Spleen (tissue), 11 donors: ENCODE data around the gene G6PC1. TPM values are rescaled to one million over a fixed set of nuclear protein-coding genes. Genes with fewer than 3 reads are reported as not detected.
A peak's percentile ranks its signal among the peaks of the same experiment; 100 is the strongest.
"Not testable (repeated sequence)": the region's sequence is repeated elsewhere in the genome, so short reads cannot be mapped to it uniquely, and the experiment has no call there.

ENCODE experiments used
- DNase-seq: peaks from one replicate; pipeline ENCODE4 v3.0.0-alpha.2; 2020
- H3K27ac ChIP-seq, 8 donors: fragments of 200-600 bp; sonication (generic) in 7 of 8; 1 replicate in 4 of 8; 2 replicates in 4 of 8; pipeline versions ENCODE4 v1.5.0 to v1.8.0; 2016 to 2021; ENCODE audit warnings: inconsistent platforms in 4 of 8, mild to moderate bottlenecking in 4 of 8, moderate library complexity in 1 of 8
- H3K27me3 ChIP-seq, 7 donors: fragments of 200-600 bp; sonication (generic) in 6 of 7; replicated peaks in 1 of 7; 1 replicate in 4 of 7; 2 replicates in 3 of 7; pipeline versions ENCODE4 v1.5.0 to v1.8.0; 2016 to 2021; ENCODE audit warnings: inconsistent platforms in 3 of 7, mild to moderate bottlenecking in 1 of 7
- H3K36me3 ChIP-seq, 6 donors: fragments of 200-600 bp; sonication (generic) in 5 of 6; 1 replicate in 4 of 6; 2 replicates in 2 of 6; pipeline versions ENCODE4 v1.5.0 to v1.8.0; 2016 to 2021; ENCODE audit warnings: inconsistent platforms in 2 of 6
- H3K4me1 ChIP-seq, 6 donors: fragments of 200-600 bp; sonication (generic) in 5 of 6; 1 replicate in 3 of 6; 2 replicates in 3 of 6; pipeline versions ENCODE4 v1.5.0 to v1.8.0; 2016 to 2021; ENCODE audit warnings: inconsistent platforms in 3 of 6
- H3K4me3 ChIP-seq, 8 donors: fragments of 200-600 bp; sonication (generic) in 7 of 8; 1 replicate in 4 of 8; 2 replicates in 4 of 8; pipeline versions ENCODE4 v1.5.0 to v1.8.0; 2016 to 2021; ENCODE audit warnings: inconsistent platforms in 4 of 8, mild to moderate bottlenecking in 4 of 8, moderate library complexity in 2 of 8
- H3K9me3 ChIP-seq, 8 donors: fragments of 200-600 bp; sonication (generic) in 7 of 8; 1 replicate in 4 of 8; 2 replicates in 4 of 8; pipeline versions ENCODE4 v1.5.0 to v1.8.0; 2016 to 2021; ENCODE audit warnings: inconsistent platforms in 4 of 8
- POLR2A ChIP-seq, 3 donors: fragments of 450-650 bp; IDR thresholded peaks; one replicate each; pipeline ENCODE4 v1.5.1; 2017; ENCODE audit warnings: antibody characterized with exemption in 3 of 3, mild to moderate bottlenecking in 1 of 3
- POLR2AphosphoS5 ChIP-seq, 3 donors: sonication (generic); formaldehyde crosslinking; IDR thresholded peaks; one replicate each; pipeline ENCODE4 v1.5.1; 2017; ENCODE audit warnings: antibody characterized with exemption in 3 of 3
- WGBS, 5 donors: extraction: QIAGEN DNeasy Blood & Tissue Kit in 3 of 5; methylation state at CpG; one replicate each; pipeline versions ENCODE4 v1.1.5 to v1.1.7; 2013 to 2018; 5-methylcytosine and 5-hydroxymethylcytosine counted together
- intact Hi-C: fragments of 100-400 bp; cut with DNase I; formaldehyde crosslinking; loops from one replicate; pipeline ENCODE4 v1.15.0; 2023; ENCODE audit warnings: low total_unique reads
- polyA plus RNA-seq, 3 donors: library from polyadenylated mRNA; stranded (reverse); fragments of 200-250 nt; gene quantifications; one replicate each; pipeline ENCODE4 v1.2.1, GENCODE V29; 2013
- total RNA-seq, 7 donors: library from RNA; depleted of rRNA in 3 of 7; stranded (reverse); fragments of >200 nt in 3 of 7; fragmentation: NEBNext Ultra II Directional in 4 of 7; extraction: Animal tissue kit (Norgen Biotek cat#: 25700) in 4 of 7; gene quantifications; one replicate each; pipeline versions ENCODE4 v1.1.0 to v1.2.1, GENCODE V29; 2016 to 2021
- TF ChIP-seq, protein P1 (sequence below), 11 experiments: fragments of 200-600 bp in 7 of 11; fragments of 450-650 bp in 4 of 11; sonication (generic) in 4 of 11; IDR thresholded peaks in 8 of 11; conservative IDR thresholded peaks in 3 of 11; 1 replicate in 7 of 11; 2 replicates in 4 of 11; pipeline versions ENCODE4 v1.4.0 to v1.8.0; 2016 to 2021; ENCODE audit warnings: antibody characterized with exemption in 11 of 11, inconsistent platforms in 4 of 11, mild to moderate bottlenecking in 1 of 11
- donor health status: healthy with polysubstance abuse.
- donor health status: DM: no; HTN: no; CAD: no; lungs with moderate emphysema.
- donor health status: DM: no; HTN: no; CAD: no.
- donor health status: Bipolar disorder and iron deficiency.
- donor health status: healthy.
- donor health status: DM: no; HTN: no; CAD: no.
- donor health status: DM: yes; HTN: yes; CAD: no.

Gene G6PC1
- total and polyA plus RNA-seq, 10 donors, result not detected

- Histone ChIP-seq H3K27ac (peak overlapping the region in 1 of 8 donors; percentile 21), H3K4me3 (no peak overlapping the region), H3K9me3 (no peaks in the 10 kb centered on the region), H3K27me3 (peaks cover 0 to 34% (median 0%) of the 10 kb centered on the region in 7 donors), H3K36me3 (no peaks in the 10 kb centered on the region), H3K4me1 (peaks cover 0 to 19% (median 9%) of the 10 kb centered on the region in 6 donors)
- DNase-seq, result no peak
- intact Hi-C loops, result no loop called here
- no peak for TF ChIP-seq POLR2AphosphoS5 (IDR thresholded peaks at IDR 0.05)
- TF ChIP-seq, protein P1, sequence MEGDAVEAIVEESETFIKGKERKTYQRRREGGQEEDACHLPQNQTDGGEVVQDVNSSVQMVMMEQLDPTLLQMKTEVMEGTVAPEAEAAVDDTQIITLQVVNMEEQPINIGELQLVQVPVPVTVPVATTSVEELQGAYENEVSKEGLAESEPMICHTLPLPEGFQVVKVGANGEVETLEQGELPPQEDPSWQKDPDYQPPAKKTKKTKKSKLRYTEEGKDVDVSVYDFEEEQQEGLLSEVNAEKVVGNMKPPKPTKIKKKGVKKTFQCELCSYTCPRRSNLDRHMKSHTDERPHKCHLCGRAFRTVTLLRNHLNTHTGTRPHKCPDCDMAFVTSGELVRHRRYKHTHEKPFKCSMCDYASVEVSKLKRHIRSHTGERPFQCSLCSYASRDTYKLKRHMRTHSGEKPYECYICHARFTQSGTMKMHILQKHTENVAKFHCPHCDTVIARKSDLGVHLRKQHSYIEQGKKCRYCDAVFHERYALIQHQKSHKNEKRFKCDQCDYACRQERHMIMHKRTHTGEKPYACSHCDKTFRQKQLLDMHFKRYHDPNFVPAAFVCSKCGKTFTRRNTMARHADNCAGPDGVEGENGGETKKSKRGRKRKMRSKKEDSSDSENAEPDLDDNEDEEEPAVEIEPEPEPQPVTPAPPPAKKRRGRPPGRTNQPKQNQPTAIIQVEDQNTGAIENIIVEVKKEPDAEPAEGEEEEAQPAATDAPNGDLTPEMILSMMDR (IDR thresholded peaks at IDR 0.05 in 8 of 11, conservative IDR thresholded peaks at IDR 0.05 in 3 of 11), result no peak
- TF ChIP-seq POLR2A (IDR thresholded peaks at IDR 0.05), result no peak
- WGBS, 5 donors, result 23 to 26% (median 24%) methylated on average over 3 of the region's 3 CpGs
Observed at GRCh38 chr17:42920922-42921321, 20.3 kb downstream of the G6PC1 start.

- H3K4me3 ChIP-seq, result no peak overlapping the region
- intact Hi-C loops, result no loop called here
- no peak for DNase-seq
- no peaks in the 10 kb centered on the region for H3K36me3 ChIP-seq
- peaks cover 0 to 34% (median 0%) of the 10 kb centered on the region in 7 donors for H3K27me3 ChIP-seq
- TF ChIP-seq POLR2A (IDR thresholded peaks at IDR 0.05) (no peak), POLR2AphosphoS5 (IDR thresholded peaks at IDR 0.05) (no peak)
- TF ChIP-seq, protein P1 (IDR thresholded peaks at IDR 0.05 in 8 of 11, conservative IDR thresholded peaks at IDR 0.05 in 3 of 11), result no peak
- peaks cover 0 to 19% (median 9%) of the 10 kb centered on the region in 6 donors for H3K4me1 ChIP-seq
- H3K9me3 ChIP-seq, result no peaks in the 10 kb centered on the region
- WGBS, 5 donors, result 71 to 88% (median 81%) methylated on average over 7 of the region's 7 CpGs
- no peak overlapping the region for H3K27ac ChIP-seq
Observed at GRCh38 chr17:42922294-42922693, 21.7 kb downstream of the G6PC1 start.

DNA sequence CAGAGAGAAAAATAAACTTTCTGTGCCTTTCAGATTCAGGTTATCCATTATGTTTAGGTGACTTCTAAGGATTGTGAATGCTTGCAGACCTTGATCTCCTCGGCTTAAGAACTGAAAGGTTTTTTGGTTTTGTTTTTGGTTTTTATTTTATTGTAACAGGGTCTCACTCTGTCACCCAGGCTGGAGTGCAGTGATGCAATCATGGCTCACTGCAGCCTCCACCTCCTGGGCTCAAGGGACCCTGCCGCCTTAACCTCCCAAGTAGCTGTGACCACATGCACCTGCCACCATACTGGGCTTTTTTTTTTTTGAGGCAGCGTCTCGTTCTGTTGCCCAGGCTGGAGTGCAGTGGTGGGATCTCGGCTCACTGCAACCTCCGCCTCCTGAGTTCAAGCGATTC is 22.9 kb downstream of the G6PC1 start:
- Histone ChIP-seq H3K4me1 (peaks cover 0 to 22% (median 10%) of the 10 kb centered on the region in 6 donors), H3K27me3 (peaks cover 0 to 34% (median 0%) of the 10 kb centered on the region in 7 donors)
- H3K36me3 ChIP-seq, H3K4me3 ChIP-seq, H3K9me3 ChIP-seq, DNase-seq, H3K27ac ChIP-seq, intact Hi-C loops: not testable (repeated sequence)
- 82 to 94% (median 88%) methylated on average over 7 of the region's 7 CpGs for WGBS, 5 donors

- Histone ChIP-seq H3K4me1 (peaks cover 4 to 31% (median 13%) of the 10 kb centered on the region in 6 donors), H3K27me3 (peaks cover 0 to 27% (median 0%) of the 10 kb centered on the region in 7 donors), H3K27ac (no peak overlapping the region), H3K9me3 (no peaks in the 10 kb centered on the region), H3K36me3 (no peaks in the 10 kb centered on the region), H3K4me3 (no peak overlapping the region)
- intact Hi-C loops, result no loop called here
- TF ChIP-seq, protein P1 (IDR thresholded peaks at IDR 0.05 in 8 of 11, conservative IDR thresholded peaks at IDR 0.05 in 3 of 11), result no peak
- TF ChIP-seq POLR2AphosphoS5 (IDR thresholded peaks at IDR 0.05), result peak in 2 of 3 donors; percentile 35 to 41
- no peak for DNase-seq
- 7 to 19% (median 12%) methylated on average over 5 of the region's 5 CpGs for WGBS, 5 donors
Observed at GRCh38 chr17:42924891-42925290, 24.3 kb downstream of the G6PC1 start.
